Measurements from ENCODE around the gene DCDC2C.

DCDC2C gene

GRCh38 chr2:3674066-3674845 is 29.1 kb upstream of the DCDC2C start:
- no peak for DNase-seq

DNA sequence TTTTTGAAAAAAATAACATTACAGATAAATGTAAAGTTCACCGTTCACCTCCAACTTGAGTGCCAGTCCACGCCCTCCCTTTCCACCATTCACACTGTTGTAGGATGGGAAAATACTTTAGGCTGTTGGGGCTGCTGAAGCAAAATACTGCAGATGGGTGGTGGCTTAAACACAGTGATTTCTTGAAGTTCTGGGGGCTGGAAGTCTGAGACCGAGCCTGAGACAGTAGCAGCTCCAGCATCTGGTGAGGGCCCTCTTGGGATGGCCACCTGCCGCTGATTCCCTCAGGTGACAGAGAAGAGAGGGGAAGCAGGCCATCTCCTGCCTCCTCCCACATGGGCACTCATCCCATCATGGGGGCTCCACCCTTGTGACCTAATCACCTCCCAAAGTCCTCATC is 27.7 kb upstream of the DCDC2C start:
- no peak for DNase-seq

DNA sequence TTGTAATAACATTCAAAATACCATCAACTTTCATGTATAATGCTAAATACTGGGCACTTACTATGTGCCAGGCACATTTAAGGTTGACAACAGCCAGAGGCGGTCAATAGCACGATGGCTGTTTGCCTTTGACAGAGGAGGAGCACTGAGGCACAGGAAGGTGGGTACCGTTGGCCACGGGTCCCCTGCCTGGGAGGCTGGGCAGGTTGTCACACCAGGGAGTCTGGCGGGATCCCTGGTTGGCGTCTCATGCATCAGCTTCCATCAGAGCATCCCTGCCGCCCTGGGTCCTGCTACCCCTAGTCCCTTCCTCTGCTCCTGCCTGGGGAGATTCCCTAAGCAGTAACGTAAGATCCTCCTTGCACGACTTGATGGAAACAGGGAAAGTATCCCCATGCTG is 25.9 kb upstream of the DCDC2C start:
- DNase-seq = no peak

DNA sequence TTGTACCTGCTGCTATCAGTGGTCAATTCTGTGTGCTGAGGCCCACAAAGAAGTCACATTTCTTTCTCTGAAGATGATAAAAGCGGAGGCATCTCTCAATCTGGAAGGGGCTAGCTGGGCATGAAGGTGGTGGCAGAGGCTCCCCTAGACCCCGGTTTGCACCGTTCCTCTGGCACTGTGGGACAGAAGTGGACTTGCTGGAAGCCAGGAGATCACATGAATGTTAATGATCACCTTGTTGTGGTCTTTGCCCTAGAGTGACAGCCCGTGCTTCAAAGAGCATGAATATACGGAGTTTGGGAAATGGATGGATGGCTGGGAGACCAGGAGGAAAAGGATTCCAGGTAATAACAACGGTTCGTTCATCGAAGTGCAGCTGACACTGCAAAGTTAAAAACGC is 25.2 kb upstream of the DCDC2C start:
- DNase-seq = no peak

- no peak for DNase-seq
Observed at GRCh38 chr2:3679180-3679579, 24.2 kb upstream of the DCDC2C start.

DNA sequence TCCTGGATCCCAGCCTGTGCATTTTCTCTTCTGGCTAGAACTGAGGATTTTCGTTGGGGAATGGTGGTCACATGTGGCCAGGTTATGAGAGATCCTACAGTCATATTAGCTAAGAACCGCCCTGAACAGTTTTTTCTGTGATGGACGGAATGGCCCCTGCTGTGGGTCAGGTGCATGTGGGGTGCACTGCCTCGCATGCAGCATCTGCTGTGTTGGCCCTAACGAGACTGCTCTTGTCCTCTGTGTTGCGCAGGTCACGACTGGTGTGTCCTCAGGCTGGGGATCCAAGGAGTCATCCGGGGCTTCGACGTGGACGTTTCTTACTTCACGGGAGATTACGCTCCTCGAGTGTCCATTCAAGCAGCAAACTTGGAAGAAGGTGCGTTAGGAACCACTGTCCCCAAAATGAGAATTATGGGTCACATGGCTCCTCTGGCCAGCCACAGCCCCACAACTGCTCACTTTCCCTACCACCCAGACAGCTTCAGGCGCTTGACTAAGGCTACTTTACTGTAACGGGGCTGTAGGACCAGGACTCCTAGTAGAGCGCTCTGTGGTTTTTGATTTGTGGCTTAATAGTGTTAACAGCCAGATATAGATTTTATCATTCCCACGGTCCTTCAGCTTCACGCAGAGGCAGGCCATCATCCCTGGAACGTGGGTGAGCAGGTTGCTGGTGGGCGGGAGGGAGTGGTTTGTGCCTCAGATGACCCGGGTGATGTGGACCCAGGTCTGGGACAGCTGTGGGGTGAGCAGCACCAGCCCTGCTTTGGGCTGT is 23.6 kb upstream of the DCDC2C start:
- DNase-seq = no peak

GRCh38 chr2:3680548-3681345 is 22.6 kb upstream of the DCDC2C start:
- DNase-seq = no peak

DNA sequence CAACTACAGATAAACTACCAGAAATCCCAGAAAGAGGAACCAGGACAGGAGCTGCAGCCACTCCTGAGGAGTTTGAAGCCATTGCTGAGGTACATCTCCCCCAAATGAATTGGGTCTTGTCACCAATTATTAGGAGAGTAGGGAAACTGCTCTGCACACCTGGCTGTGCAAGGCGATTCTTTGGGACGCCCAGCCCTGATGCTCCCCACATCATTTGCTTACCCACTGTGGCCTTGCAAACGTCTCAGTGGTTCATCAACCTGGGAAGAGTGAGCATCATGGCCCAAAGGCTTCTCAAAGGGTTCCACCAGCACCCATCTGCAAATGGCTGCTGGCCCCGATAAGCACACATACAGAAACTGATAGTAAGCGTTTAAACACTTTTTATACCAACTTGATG is 21.8 kb upstream of the DCDC2C start:
- DNase-seq = no peak

- DNase-seq = no peak
Observed at GRCh38 chr2:3682811-3683210, 20.6 kb upstream of the DCDC2C start.

GRCh38 chr2:3683748-3684454 is 19.5 kb upstream of the DCDC2C start:
- DNase-seq = no peak

- no peak for DNase-seq
Observed at GRCh38 chr2:3689998-3690748, 13.2 kb upstream of the DCDC2C start.

- DNase-seq = no peak
Observed at GRCh38 chr2:3692375-3692774, 11.0 kb upstream of the DCDC2C start.

DNA sequence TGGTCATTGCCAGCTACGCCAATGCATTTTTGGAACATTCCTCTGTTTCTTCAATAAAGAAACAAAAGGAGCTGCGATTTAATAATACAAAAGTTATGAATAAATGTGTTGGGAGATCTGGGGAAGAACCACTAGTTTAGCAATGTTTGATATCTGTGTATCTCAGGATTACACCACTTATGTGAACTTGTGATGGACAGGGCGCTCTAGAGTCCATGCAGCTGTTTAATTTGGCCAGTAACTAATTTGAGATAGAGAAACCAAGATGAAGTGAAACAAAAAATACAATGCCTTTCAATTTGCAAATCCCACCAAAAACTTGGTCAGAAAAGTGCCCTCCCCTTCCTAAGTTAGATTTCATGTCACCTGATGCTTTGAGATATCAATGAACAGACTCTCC is 6.8 kb upstream of the DCDC2C start:
- no peak for DNase-seq

GRCh38 chr2:3701071-3701470 is 2.3 kb upstream of the DCDC2C start:
- no peak for DNase-seq

DNA sequence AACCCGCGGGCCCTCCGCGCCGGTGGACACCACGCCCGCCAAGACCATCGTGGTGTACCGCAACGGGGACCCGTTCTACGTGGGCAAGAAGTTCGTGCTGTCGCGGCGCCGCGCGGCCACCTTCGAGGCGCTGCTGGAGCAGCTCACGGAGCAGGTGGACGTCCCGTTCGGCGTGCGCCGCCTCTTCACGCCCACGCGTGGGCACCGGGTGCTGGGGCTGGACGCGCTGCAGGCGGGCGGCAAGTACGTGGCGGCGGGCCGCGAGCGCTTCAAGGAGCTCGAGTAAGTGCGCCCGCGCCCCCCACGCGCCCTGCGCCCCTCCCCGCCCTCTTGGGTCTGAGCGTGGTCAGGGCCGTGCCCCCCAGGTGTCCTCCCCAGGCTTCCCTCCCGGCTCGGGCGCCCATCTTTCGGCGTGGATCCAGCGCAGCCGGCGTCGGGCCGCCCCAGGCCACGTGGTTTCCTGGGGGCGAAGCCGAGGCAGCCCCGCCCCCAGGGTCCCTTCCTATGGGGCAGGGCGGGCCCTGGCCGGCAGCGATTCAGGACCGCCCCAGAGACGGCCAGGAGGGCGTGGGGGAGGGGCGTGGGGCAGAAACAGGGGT is 481 bp downstream of the DCDC2C start:
- no peak for DNase-seq

DNA sequence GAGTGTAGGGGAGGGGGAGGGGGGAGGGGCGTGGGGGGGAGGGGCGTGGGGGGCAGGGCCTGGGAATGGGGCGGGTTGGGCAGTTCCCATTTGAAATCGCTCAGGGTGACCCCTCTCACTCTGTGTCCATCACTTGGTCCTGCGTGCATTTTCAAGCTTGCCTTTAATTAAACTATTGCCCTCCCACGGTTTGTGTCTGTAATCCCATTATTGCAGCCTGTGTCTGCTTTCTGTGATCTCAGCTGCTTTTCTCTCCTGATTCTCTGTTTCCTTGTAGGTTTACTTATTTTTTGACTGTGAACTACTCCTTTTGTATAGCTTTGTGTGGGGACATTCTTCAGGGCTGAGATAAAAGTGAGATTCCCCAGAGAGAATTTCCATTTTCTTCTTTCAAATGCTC is 1.3 kb downstream of the DCDC2C start:
- no peak for DNase-seq

GRCh38 chr2:3705782-3706181 is 2.4 kb downstream of the DCDC2C start:
- DNase-seq = no peak

DNA sequence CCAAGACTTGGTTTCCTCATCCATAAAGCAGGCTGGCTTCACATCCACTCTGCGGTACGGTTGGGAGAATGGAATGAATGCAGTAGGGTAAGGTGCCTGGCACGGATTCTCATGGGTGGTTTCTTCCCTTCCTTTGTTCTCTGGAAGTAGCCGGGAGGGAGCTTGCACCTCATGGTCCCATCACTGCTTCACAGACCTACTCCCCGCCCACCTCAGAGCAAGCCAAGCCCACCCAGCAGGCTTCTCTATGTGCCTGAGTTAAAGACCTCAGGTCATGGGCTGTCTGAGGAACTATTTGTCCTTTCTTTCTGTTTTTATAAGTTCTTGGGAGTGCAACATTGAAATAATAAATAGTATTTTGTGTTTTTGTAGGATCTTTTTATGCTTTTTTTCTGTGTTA is 3.5 kb downstream of the DCDC2C start:
- no peak for DNase-seq

GRCh38 chr2:3708576-3708975 is 5.2 kb downstream of the DCDC2C start:
- DNase-seq = no peak

GRCh38 chr2:3709225-3709624 is 5.8 kb downstream of the DCDC2C start:
- DNase-seq = no peak

- DNase-seq = no peak
Observed at GRCh38 chr2:3712424-3712823, 9.0 kb downstream of the DCDC2C start.

Data from activated naive CD4-positive, alpha-beta T cell treated with Interleukin-2 at 50 U/mL for 16 hours (primary cell).